Fibroblast of lung (primary cell): ENCODE measurements around the gene MUC13. TPM values are rescaled to one million over a fixed set of nuclear protein-coding genes. Genes with fewer than 3 reads are reported as not detected.
A peak's percentile ranks its signal among the peaks of the same experiment; 100 is the strongest.

Experiments
- DNase-seq, 2 donors: peaks; one replicate each; pipeline versions ENCODE4 v3.0.0 to v3.0.0-alpha.2; 2010; ENCODE audit warnings: low read depth in 2 of 2
- H2AFZ ChIP-seq: 2 replicates; pipeline ENCODE4 v1.5.1; 2012; ENCODE audit warnings: low read length, control low read depth, inconsistent platforms
- H3K27ac ChIP-seq: 2 replicates; pipeline ENCODE4 v1.5.1; 2011; ENCODE audit warnings: low read length, control low read depth; ENCODE audit not compliant: insufficient read depth
- H3K27me3 ChIP-seq: 2 replicates; pipeline ENCODE4 v1.5.1; 2011; ENCODE audit warnings: mild to moderate bottlenecking, low read length; ENCODE audit not compliant: control insufficient read depth, insufficient read depth
- H3K36me3 ChIP-seq: 2 replicates; pipeline ENCODE4 v1.5.1; 2011; ENCODE audit warnings: low read length; ENCODE audit not compliant: control insufficient read depth, insufficient read depth
- H3K4me1 ChIP-seq: 2 replicates; pipeline ENCODE4 v1.5.1; 2011; ENCODE audit warnings: low read length; ENCODE audit not compliant: control insufficient read depth, insufficient read depth; ENCODE audit errors: extremely low read depth
- H3K4me2 ChIP-seq: 2 replicates; pipeline ENCODE4 v1.5.1; 2011; ENCODE audit warnings: low read length, control low read depth; ENCODE audit not compliant: insufficient read depth; ENCODE audit errors: extremely low read depth
- H3K4me3 ChIP-seq, 4 experiments: fragments of 200-600 bp in 1 of 4; sonication (generic) in 1 of 4; replicated peaks in 1 of 4; 2 replicates each; pipeline ENCODE4 v1.5.1; 2011 to 2016; ENCODE audit warnings: low read length in 4 of 4, low read depth in 3 of 4, mild to moderate bottlenecking in 3 of 4, control low read depth in 2 of 4, inconsistent platforms in 1 of 4, mixed read lengths in 1 of 4; ENCODE audit not compliant: insufficient read depth in 1 of 4; ENCODE audit errors: control extremely low read depth in 1 of 4
- H3K79me2 ChIP-seq: 2 replicates; pipeline ENCODE4 v1.5.1; 2012; ENCODE audit warnings: mild to moderate bottlenecking, low read length, inconsistent platforms; ENCODE audit not compliant: control insufficient read depth, insufficient read depth
- H3K9ac ChIP-seq: 2 replicates; pipeline ENCODE4 v1.5.1; 2011; ENCODE audit warnings: mild to moderate bottlenecking, low read length, control low read depth; ENCODE audit not compliant: insufficient read depth
- H3K9me3 ChIP-seq: 2 replicates; pipeline ENCODE4 v1.5.1; 2012; ENCODE audit warnings: low read depth, low read length; ENCODE audit not compliant: control insufficient read depth, insufficient read depth
- H4K20me1 ChIP-seq: 2 replicates; pipeline ENCODE4 v1.5.1; 2011; ENCODE audit warnings: low read length; ENCODE audit not compliant: control insufficient read depth, insufficient read depth; ENCODE audit errors: extremely low read depth
- CTCF ChIP-seq, 2 donors: IDR thresholded peaks in 1 of 2; conservative IDR thresholded peaks in 1 of 2; 1 replicate in 1 of 2; 2 replicates in 1 of 2; pipeline ENCODE4 v1.5.1; 2011 to 2012; ENCODE audit warnings: low read length in 2 of 2, control low read depth in 1 of 2, inconsistent platforms in 1 of 2, low read depth in 1 of 2, mild to moderate bottlenecking in 1 of 2
- EZH2 ChIP-seq: IDR thresholded peaks from 2 replicates; pipeline ENCODE4 v1.5.1; 2012; ENCODE audit warnings: low read length, control low read depth, mild to moderate bottlenecking; ENCODE audit errors: missing control alignments
- polyA plus RNA-seq, 2 donors: library from polyadenylated mRNA; depleted of rRNA in 1 of 2; stranded (reverse) in 1 of 2; unstranded in 1 of 2; fragments of >200 nt; gene quantifications; 2 replicates each; pipeline ENCODE4 v1.2.1, GENCODE V29; 2011 to 2012; ENCODE audit warnings: missing spikeins in 1 of 2
- total RNA-seq: library from RNA; depleted of rRNA; stranded (reverse); fragments of >200 nt; gene quantifications from 2 replicates; pipeline ENCODE4 v1.2.1, GENCODE V29; 2014

The MUC13 gene
- total and polyA plus RNA-seq, 2 donors (not counting 1 experiment from before 2014, with no cell fraction given): under 0.01 TPM; not detected in 1

DNA sequence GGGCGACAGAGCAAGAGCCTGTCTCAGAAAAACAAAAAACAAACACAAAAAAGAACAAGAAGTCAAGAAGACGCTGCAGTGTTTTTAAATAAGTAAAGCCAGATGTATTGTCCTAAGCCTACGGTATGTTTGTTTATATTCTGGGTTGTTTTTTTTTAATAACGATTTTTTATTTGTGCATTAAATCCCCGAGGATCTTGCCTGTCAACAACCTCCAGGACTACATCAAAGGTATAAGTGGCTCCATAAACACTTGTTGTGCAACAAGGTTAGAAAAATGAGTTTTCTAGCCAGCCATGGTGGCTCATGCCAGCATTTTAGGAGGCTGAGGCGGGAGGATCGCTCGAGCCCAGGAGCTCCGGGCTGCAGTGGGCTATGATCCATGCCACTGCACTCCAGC, 73.5 kb downstream of the MUC13 start:
- Histone ChIP-seq H3K4me2 (no peak overlapping the region), H3K27ac (peak overlapping the region; percentile 56), H3K4me1 (peaks cover 18% of the 10 kb centered on the region), H3K9me3 (no peaks in the 10 kb centered on the region), H4K20me1 (no peaks in the 10 kb centered on the region), H3K9ac (no peak overlapping the region), H3K36me3 (no peaks in the 10 kb centered on the region), H3K27me3 (no peaks in the 10 kb centered on the region), H3K4me3 (no peak overlapping the region), H3K79me2 (no peaks in the 10 kb centered on the region), H2AFZ (no peak overlapping the region)
- DNase-seq: no peak
- no peak for TF ChIP-seq EZH2
- TF ChIP-seq CTCF (conservative IDR thresholded peaks at IDR 0.05 in 1 of 2, IDR thresholded peaks at IDR 0.05 in 1 of 2; ENCODE audit: low read depth in 1 of 2, low read length in 2 of 2): no peak

GRCh38 chr3:124860599-124860998, 74.0 kb downstream of the MUC13 start:
- no peak overlapping the region for H3K9ac ChIP-seq
- no peak for TF ChIP-seq CTCF (conservative IDR thresholded peaks at IDR 0.05 in 1 of 2, IDR thresholded peaks at IDR 0.05 in 1 of 2; ENCODE audit: low read depth in 1 of 2, low read length in 2 of 2)
- no peak for TF ChIP-seq EZH2
- H2AFZ ChIP-seq: no peak overlapping the region
- peak; percentile 89 to 99 for DNase-seq
- no peaks in the 10 kb centered on the region for H3K27me3 ChIP-seq
- H3K4me3 ChIP-seq: no peak overlapping the region
- H3K36me3 ChIP-seq: no peaks in the 10 kb centered on the region
- H3K27ac ChIP-seq: peak overlapping the region; percentile 56
- H3K9me3 ChIP-seq: no peaks in the 10 kb centered on the region
- H4K20me1 ChIP-seq: no peaks in the 10 kb centered on the region
- peak overlapping the region; percentile 29 for H3K4me2 ChIP-seq
- no peaks in the 10 kb centered on the region for H3K79me2 ChIP-seq
- H3K4me1 ChIP-seq: peaks cover 18% of the 10 kb centered on the region

DNA sequence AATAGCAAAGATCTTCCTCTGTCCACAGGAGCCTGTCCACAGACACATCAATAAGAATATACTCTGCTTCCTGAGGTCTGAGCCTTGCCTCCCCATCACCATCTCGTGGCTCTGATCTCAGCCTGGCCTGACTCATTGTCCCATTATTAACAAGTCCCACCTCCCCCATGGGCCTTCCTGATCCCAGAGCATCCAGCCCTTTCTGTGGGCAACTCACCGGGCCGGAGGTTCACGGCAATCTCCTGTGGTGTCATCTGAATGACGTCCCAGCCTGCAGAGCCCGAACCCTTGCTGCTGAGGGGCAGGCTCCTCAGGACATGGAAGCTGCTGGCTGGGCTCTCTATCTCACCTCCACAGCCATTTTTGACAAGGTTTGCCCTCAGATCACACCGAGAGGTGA, 75.5 kb downstream of the MUC13 start:
- Histone ChIP-seq H3K4me3 (no peak overlapping the region), H3K4me1 (peaks cover 18% of the 10 kb centered on the region), H3K27ac (peak overlapping the region; percentile 69), H3K36me3 (no peaks in the 10 kb centered on the region), H3K79me2 (no peaks in the 10 kb centered on the region), H2AFZ (no peak overlapping the region), H3K4me2 (peak overlapping the region; percentile 23), H3K9ac (no peak overlapping the region), H4K20me1 (no peaks in the 10 kb centered on the region), H3K9me3 (no peaks in the 10 kb centered on the region), H3K27me3 (no peaks in the 10 kb centered on the region)
- peak; percentile 45 to 92 for DNase-seq
- TF ChIP-seq CTCF (conservative IDR thresholded peaks at IDR 0.05 in 1 of 2, IDR thresholded peaks at IDR 0.05 in 1 of 2; ENCODE audit: low read depth in 1 of 2, low read length in 2 of 2): no peak
- no peak for TF ChIP-seq EZH2
